ENCODE measurements around the gene ANKDD1A. TPM values are rescaled to one million over a fixed set of nuclear protein-coding genes. Genes with fewer than 3 reads are reported as not detected.

Gene ANKDD1A
- total and polyA plus RNA-seq, 2 experiments from 2014 or later = 6.7 to 9.3 TPM

DNA sequence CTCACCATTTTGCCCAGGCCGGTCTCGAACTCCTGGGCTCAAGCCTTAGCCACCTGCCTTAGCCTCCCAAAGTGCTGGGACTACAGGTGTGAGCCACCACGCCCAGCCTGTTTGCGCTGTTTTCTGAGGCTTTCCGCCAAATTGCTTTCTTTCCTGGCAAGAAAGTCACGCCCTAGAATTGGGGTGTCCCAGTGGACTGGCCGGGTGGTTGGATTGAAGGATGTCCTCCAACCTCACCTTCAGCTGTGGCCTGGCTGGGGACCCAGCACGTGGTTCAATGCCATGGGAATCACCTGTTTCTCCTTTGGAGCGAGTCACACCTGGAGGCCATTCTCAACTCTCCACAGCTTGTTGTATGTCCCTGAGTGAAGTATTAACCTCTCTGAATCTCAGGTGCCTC is 5.8 kb upstream of the ANKDD1A start (continued):
- TF ChIP-seq, protein P1, sequence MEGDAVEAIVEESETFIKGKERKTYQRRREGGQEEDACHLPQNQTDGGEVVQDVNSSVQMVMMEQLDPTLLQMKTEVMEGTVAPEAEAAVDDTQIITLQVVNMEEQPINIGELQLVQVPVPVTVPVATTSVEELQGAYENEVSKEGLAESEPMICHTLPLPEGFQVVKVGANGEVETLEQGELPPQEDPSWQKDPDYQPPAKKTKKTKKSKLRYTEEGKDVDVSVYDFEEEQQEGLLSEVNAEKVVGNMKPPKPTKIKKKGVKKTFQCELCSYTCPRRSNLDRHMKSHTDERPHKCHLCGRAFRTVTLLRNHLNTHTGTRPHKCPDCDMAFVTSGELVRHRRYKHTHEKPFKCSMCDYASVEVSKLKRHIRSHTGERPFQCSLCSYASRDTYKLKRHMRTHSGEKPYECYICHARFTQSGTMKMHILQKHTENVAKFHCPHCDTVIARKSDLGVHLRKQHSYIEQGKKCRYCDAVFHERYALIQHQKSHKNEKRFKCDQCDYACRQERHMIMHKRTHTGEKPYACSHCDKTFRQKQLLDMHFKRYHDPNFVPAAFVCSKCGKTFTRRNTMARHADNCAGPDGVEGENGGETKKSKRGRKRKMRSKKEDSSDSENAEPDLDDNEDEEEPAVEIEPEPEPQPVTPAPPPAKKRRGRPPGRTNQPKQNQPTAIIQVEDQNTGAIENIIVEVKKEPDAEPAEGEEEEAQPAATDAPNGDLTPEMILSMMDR (conservative IDR thresholded peaks at IDR 0.05; ENCODE audit: low read depth in 2 of 2) = no peak
- no peak for TF ChIP-seq STAT1 (IDR thresholded peaks at IDR 0.05; ENCODE audit: unreplicated experiment)
- TF ChIP-seq CREB1 (CRISPR knock-in tag; IDR thresholded peaks at IDR 0.05; ENCODE audit: low read depth) = no peak
- no peak for TF ChIP-seq REST (IDR thresholded peaks at IDR 0.05; ENCODE audit: unreplicated experiment)

DNA sequence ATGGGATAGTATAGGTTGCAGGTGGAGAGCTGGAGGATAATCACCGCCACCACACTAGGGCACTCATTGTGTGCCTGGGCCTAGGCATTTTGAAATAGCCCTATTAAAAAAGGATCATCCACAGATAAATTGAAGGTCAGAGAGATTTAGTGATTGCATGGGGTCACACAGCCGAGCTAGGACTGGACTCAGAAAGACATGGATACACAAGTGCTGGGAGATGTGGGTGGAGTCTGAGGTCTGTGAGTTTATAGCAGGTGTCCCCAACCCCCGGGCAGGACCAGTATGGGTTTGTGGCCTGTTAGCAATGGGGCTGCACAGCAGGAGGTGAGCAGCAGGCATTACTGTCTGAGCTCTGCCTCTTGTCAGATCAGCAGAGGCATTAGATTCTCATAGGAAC is 5.3 kb upstream of the ANKDD1A start:
- Histone ChIP-seq H3K4me3 (no peak overlapping the region), H3K4me1 (ENCODE audit: insufficient read depth) (peaks cover 17% of the 10 kb centered on the region; the same call in 1 of the 2 replicates), H4K20me1 (replicated peaks; ENCODE audit: insufficient read depth) (no peaks in the 10 kb centered on the region), H3F3A (replicated peaks; ENCODE audit: low read depth) (peaks cover 5% of the 10 kb centered on the region), H3K36me3 (ENCODE audit: insufficient read depth) (peaks cover 6% of the 10 kb centered on the region; the same call in 1 of the 2 replicates), H2AFZ (no peak overlapping the region), H3K27ac (ENCODE audit: low read depth) (no peak overlapping the region), H3K79me2 (replicated peaks; ENCODE audit: insufficient read depth) (no peaks in the 10 kb centered on the region), H3K27me3 (ENCODE audit: insufficient read depth) (peaks cover 20% of the 10 kb centered on the region; the same call in 1 of the 2 replicates), H3K9me2 (ENCODE audit: insufficient read depth) (no peaks in the 10 kb centered on the region), H3K4me2 (no peak overlapping the region)
- H3K4me3 Mint-ChIP-seq = no peak overlapping the region
- H3K9me3 Mint-ChIP-seq = peaks cover 30% of the 10 kb centered on the region
- no peak overlapping the region for H3K27ac Mint-ChIP-seq
- peaks cover 18% of the 10 kb centered on the region for H3K4me1 Mint-ChIP-seq
- ATAC-seq (no peak), DNase-seq (ENCODE audit: low spot score) (no peak)
- peaks cover 13% of the 10 kb centered on the region for H3K36me3 Mint-ChIP-seq (ENCODE audit: low read depth)
- no peak for TF ChIP-seq STAT1 (IDR thresholded peaks at IDR 0.05; ENCODE audit: unreplicated experiment)
- H3K27me3 Mint-ChIP-seq (ENCODE audit: insufficient read depth, low read depth, poor library complexity) = peaks cover 17% of the 10 kb centered on the region

- Mint-ChIP-seq H3K9me3 (peaks cover 21% of the 10 kb centered on the region), H3K36me3 (ENCODE audit: low read depth) (peaks cover 8% of the 10 kb centered on the region), H3K4me1 (peaks cover 23% of the 10 kb centered on the region), H3K27me3 (ENCODE audit: insufficient read depth, low read depth, poor library complexity) (peaks cover 24% of the 10 kb centered on the region), H3K27ac (no peak overlapping the region), H3K4me3 (no peak overlapping the region)
- H3F3A ChIP-seq (replicated peaks; ENCODE audit: low read depth) = peaks cover 7% of the 10 kb centered on the region
- H3K4me2 ChIP-seq = no peak overlapping the region
- ATAC-seq (no peak), DNase-seq (ENCODE audit: low spot score) (no peak)
- no peaks in the 10 kb centered on the region for H4K20me1 ChIP-seq (replicated peaks; ENCODE audit: insufficient read depth)
- no peaks in the 10 kb centered on the region for H3K9me2 ChIP-seq (ENCODE audit: insufficient read depth)
- no peaks in the 10 kb centered on the region for H3K79me2 ChIP-seq (replicated peaks; ENCODE audit: insufficient read depth)
- H2AFZ ChIP-seq = no peak overlapping the region
- H3K4me3 ChIP-seq = no peak overlapping the region
- peaks cover 6% of the 10 kb centered on the region; the same call in 1 of the 2 replicates for H3K36me3 ChIP-seq (ENCODE audit: insufficient read depth)
- H3K27ac ChIP-seq (ENCODE audit: low read depth) = no peak overlapping the region
- TF ChIP-seq EZH2phosphoT487 (IDR thresholded peaks at IDR 0.05; ENCODE audit: unreplicated experiment) (no peak), ZNF462 (CRISPR knock-in tag; IDR thresholded peaks at IDR 0.05) (no peak)
- peaks cover 24% of the 10 kb centered on the region; the same call in 1 of the 2 replicates for H3K4me1 ChIP-seq (ENCODE audit: insufficient read depth)
- peaks cover 31% of the 10 kb centered on the region for H3K27me3 ChIP-seq (ENCODE audit: insufficient read depth)
Measured at GRCh38 chr15:64907991-64908390, 3.7 kb upstream of the ANKDD1A start.

All from GM23338 (cell line).